Fibroblast of the aortic adventitia (primary cell): ENCODE data around the gene POLR3K. TPM values are rescaled to one million over a fixed set of nuclear protein-coding genes. Genes with fewer than 3 reads are reported as not detected.

ENCODE experiments used
- DNase-seq: peaks from one replicate; pipeline ENCODE4 v3.0.0-alpha.2; 2010; ENCODE audit warnings: low read depth
- H3K4me3 ChIP-seq: 2 replicates; pipeline ENCODE4 v1.5.1; 2011; ENCODE audit warnings: low read depth, mild to moderate bottlenecking, control low read depth, low read length, moderate library complexity
- total RNA-seq: library from RNA; depleted of rRNA; stranded (reverse); fragments of >200 nt; gene quantifications from 2 replicates; pipeline ENCODE4 v1.2.3, GENCODE V29; 2012; ENCODE audit warnings: low replicate concordance
- TF ChIP-seq, protein P1 (sequence below): IDR thresholded peaks from 2 replicates; pipeline ENCODE4 v1.5.1; 2011; ENCODE audit warnings: mild to moderate bottlenecking, low read length, control low read depth, inconsistent platforms; ENCODE audit not compliant: insufficient read depth

Gene POLR3K
- total RNA-seq, 1 donor, result 5.1 TPM

DNA sequence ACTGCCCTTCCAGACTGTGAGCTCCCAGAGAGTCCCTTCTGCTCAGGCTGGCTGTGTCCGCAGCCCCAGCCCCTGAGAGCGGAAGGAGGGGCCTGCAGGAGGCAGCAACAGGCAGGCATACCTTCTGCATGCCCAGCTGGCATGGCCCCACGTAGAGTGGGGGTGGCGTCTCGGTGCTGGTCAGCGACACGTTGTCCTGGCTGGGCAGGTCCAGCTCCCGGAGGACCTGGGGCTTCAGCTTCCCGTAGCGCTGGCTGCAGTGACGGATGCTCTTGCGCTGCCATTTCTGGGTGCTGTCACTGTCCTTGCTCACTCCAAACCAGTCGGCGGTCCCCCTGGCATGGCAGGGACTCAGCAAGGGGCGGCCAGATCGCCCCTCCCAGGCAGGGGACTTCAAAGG, 10.1 kb upstream of the POLR3K start:
- no peak overlapping the region for H3K4me3 ChIP-seq
- TF ChIP-seq, protein P1, sequence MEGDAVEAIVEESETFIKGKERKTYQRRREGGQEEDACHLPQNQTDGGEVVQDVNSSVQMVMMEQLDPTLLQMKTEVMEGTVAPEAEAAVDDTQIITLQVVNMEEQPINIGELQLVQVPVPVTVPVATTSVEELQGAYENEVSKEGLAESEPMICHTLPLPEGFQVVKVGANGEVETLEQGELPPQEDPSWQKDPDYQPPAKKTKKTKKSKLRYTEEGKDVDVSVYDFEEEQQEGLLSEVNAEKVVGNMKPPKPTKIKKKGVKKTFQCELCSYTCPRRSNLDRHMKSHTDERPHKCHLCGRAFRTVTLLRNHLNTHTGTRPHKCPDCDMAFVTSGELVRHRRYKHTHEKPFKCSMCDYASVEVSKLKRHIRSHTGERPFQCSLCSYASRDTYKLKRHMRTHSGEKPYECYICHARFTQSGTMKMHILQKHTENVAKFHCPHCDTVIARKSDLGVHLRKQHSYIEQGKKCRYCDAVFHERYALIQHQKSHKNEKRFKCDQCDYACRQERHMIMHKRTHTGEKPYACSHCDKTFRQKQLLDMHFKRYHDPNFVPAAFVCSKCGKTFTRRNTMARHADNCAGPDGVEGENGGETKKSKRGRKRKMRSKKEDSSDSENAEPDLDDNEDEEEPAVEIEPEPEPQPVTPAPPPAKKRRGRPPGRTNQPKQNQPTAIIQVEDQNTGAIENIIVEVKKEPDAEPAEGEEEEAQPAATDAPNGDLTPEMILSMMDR, result no peak
- no peak for DNase-seq

DNA sequence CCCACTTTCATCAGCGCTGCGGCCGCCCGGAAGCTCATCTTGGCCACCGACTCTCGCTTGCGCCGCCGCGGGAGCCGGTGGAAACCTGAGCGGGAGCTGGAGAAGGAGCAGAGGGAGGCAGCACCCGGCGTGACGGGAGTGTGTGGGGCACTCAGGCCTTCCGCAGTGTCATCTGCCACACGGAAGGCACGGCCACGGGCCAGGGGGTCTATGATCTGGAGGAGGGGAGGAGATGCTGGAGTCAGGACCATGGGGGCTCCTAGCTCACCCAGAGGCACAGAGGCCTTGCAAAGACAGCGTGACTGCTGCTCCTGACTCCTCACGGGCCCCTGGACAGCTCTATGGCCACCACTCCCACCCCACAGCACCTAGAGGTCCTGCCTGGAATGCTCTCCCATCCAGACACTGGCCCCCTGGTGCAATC, 9.6 kb upstream of the POLR3K start:
- TF ChIP-seq, protein P1, result no peak
- H3K4me3 ChIP-seq, result no peak overlapping the region
- no peak for DNase-seq

DNA sequence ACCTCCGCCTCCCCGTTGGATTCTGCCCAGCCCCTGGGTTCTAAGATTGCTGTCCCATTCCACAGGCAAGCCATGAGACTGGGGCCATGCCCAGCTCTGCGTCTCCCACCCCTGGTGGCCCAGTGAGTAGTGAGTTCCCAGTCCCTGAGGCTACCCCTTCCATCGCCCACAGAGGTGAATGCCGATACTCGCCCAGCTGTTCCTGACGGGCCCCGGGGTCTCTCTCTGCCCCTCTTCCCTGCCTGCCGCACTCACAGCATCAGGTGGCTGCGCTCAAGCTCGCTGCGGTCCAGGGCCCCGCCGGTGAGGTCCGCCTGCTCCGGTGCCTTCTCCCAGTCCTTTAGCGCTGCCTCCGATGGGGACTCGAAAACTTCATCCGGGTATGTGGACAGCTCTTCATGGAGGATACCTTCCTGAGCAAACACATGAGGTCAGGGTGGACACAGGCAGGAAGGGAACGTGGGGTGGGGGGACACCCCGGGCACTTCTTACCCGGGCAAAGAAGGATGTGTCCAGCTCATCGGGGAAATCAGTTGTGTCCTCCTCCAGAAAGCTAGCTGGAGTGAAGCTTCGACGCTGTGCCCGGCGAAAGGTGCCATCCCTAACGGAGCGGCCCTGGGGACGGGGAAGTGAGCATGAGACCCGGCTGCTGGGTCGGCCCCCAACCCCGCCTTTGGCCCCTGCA, 9.0 kb upstream of the POLR3K start:
- TF ChIP-seq, protein P1, result no peak
- DNase-seq, result no peak
- H3K4me3 ChIP-seq, result no peak overlapping the region

DNA sequence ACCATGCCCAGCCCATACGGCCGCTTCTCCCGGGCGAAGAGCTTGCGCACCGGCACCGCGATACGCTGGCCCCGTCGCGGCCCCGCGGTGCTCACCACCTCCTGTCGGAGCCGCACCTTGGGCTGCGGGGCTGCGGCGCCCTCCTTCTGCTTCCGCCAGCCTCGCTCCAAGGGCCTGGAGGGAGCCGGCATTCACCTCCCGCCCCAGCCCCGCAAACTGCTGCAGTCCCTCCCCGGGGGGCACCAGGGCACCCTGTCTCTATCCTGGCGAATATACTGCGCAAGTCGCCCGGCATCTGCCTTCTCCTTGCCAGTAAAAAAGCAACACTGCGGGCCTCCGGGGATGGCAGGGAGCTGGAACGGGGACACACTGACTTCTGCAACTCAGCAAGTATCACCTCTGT, 8.5 kb upstream of the POLR3K start:
- no peak overlapping the region for H3K4me3 ChIP-seq
- TF ChIP-seq, protein P1, result no peak
- no peak for DNase-seq

DNA sequence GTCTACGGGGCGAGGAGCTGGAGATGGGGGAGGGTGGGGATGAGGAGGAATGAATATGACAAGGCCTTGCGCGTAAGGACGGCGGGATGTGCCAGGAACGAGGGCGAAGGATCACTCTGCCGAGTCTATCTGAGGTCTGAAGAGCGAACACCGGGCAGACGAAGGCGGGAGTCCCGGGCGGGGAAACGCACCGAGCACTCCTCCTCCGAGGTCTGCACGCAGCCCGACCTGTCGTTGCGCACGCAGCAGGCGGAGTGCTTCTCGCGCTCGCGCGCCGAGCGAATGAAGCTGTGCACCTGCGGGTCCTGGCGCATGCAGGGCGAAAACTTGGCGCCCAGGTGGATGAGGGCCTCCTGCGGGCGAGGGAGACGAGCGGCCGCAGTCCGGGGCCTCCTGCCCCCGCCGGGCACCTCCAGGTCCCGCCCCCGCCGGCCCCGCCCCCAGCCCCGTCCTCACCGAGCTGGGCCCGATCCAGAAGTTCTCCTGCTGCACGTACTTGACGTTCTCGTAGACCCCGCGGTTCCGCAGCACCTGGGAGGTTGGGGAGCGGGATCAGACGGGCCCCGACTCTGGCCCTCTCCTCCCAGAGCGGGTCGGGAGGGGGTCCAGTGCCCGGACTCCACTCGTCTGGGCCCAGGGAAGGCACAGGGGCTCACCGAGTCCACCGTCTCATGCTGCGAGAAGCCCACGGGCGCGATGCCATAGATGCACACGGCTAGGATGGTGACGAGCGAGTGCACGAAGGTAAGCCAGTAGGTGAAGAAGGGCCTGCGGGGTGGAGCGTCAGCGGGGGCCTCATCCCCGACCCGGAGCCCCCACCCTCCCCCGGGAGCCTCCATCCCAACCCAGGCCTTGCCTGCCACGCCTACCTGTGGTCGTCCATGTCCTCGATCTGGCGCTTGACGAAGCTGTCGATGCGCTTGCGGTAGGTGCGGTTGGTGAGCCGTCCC, 7.8 kb upstream of the POLR3K start:
- no peak overlapping the region for H3K4me3 ChIP-seq
- no peak for DNase-seq
- TF ChIP-seq, protein P1, result no peak

DNA sequence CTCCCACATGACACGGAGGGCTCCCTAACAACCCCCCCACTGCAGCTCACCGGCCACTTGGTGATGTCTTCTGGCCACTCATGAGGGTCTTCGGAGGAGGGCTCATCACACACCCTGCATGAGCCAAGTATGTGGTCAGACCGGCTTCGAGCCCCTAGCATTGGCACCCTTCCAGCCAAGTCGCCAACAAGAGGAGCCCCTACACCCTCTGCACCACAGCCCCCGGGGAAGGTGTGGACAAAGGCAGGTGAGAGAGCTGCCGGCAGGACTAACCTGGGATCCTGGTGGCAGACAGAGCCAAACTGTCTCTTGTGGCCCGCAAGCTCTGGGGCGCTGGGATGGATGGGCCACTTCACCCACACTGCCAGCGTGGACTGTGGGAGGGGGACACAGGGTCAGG, 6.8 kb upstream of the POLR3K start:
- TF ChIP-seq, protein P1, result no peak
- H3K4me3 ChIP-seq, result no peak overlapping the region
- DNase-seq, result no peak
